Mesodermal cell (in vitro differentiated cells): ENCODE results near the gene SERP2.
A peak's percentile ranks its signal among the peaks of the same experiment; 100 is the strongest.

Source experiments
- H3K27ac ChIP-seq: 2 replicates; pipeline ENCODE4 v1.7.0; 2013; ENCODE audit warnings: mild to moderate bottlenecking, low read depth, low read length, moderate library complexity; ENCODE audit not compliant: severe bottlenecking
- H3K36me3 ChIP-seq: 2 replicates; pipeline ENCODE4 v1.7.1; 2013; ENCODE audit warnings: mild to moderate bottlenecking, low read length, moderate library complexity; ENCODE audit not compliant: control insufficient read depth, insufficient read depth
- H3K4me1 ChIP-seq: one replicate; pipeline ENCODE4 v1.7.1; 2013; ENCODE audit warnings: mild to moderate bottlenecking, low read length; ENCODE audit not compliant: insufficient read depth, control insufficient read depth, poor library complexity, severe bottlenecking
- H3K4me3 ChIP-seq: 2 replicates; pipeline ENCODE4 v1.7.0; 2013; ENCODE audit warnings: low read length, control low read depth, mild to moderate bottlenecking; ENCODE audit not compliant: insufficient read depth, poor library complexity, severe bottlenecking; ENCODE audit errors: extremely low read depth
- H3K9me3 ChIP-seq: 2 replicates; pipeline ENCODE4 v1.7.1; 2013; ENCODE audit warnings: mild to moderate bottlenecking, low read length, moderate library complexity; ENCODE audit not compliant: control insufficient read depth
- whole genome bisulfite sequencing, 2 experiments: methylation state at CpG; one replicate each; pipeline ENCODE4 v1.1.5; 2013; ENCODE audit warnings: missing lambda C conversion rate in 2 of 2; ENCODE audit not compliant: insufficient coverage in 2 of 2; 5-methylcytosine and 5-hydroxymethylcytosine counted together

Gene SERP2

DNA sequence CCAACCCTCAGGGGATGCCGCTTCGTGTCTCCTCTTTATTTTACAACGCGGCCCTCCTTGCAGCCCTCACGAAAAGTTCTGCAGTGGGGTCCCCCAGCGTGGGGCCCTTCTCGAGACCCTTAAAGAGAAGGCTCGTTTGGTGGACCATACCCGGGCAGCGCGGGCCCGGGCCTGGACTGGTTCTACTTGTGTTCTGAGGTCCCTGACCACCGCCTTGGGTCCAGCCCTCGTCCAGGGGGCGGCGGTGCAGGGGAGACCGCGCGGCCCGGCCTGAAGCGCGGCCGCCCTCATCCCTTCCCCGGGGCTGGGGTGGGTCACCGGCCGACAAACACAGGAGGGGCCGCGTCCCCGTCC is 400 bp upstream of the SERP2 start:
- no peaks in the 10 kb centered on the region for H3K36me3 ChIP-seq
- peaks cover 15% of the 10 kb centered on the region for H3K4me1 ChIP-seq
- peak overlapping the region; percentile 47 for H3K4me3 ChIP-seq
- 42 to 64% methylated on average over 11 to 26 of the region's 29 CpGs for WGBS, 2 experiments
- no peak overlapping the region for H3K27ac ChIP-seq
- H3K9me3 ChIP-seq, result no peaks in the 10 kb centered on the region

DNA sequence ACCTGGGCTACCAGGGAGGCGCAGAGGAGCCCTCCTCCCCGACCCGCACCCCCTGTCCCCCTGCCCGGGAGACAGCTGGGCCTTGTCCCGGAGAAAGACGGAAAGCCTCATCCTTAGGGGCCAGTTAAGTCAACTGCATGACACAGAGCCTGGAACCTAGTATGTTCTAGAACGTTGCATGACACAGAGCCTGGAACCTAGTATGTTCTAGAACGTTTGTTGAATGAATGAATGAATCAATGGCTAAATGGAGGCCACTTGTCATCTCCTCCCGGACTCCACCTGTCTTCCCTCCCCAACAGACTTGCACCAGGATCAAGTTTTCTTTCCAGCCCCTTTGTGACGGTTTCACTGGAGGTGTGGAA is 706 bp downstream of the SERP2 start:
- peak overlapping the region; percentile 22 for H3K4me3 ChIP-seq
- WGBS, 2 experiments, result 66 to 92% methylated on average over 3 to 9 of the region's 10 CpGs
- peak overlapping the region; percentile 43 for H3K27ac ChIP-seq
- H3K4me1 ChIP-seq, result peaks cover 4% of the 10 kb centered on the region
- no peaks in the 10 kb centered on the region for H3K36me3 ChIP-seq
- no peaks in the 10 kb centered on the region for H3K9me3 ChIP-seq

DNA sequence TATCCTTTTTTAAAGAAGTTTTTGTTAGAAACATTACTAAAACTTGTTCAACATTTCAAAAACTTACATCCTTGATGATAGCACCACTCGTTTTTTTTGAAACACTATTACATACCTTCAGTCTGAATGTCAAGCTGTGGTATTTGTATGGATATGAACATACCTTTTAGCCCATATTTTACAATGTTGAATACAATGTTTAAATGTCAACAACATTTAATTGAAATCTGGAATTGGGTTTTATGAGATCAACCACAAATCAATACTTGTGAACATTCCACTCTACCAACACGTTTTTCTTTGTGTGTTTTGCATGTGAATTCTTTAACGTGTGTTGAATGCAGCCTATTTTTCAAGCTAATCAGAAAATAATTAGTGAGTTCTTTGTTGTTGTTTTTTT is 4.7 kb downstream of the SERP2 start:
- Histone ChIP-seq H3K4me1 (peaks cover 4% of the 10 kb centered on the region), H3K27ac (no peak overlapping the region), H3K9me3 (no peaks in the 10 kb centered on the region), H3K36me3 (no peaks in the 10 kb centered on the region), H3K4me3 (no peak overlapping the region)
- WGBS, 2 experiments, result no CpG with 5 or more reads among the region's 3 CpGs

DNA sequence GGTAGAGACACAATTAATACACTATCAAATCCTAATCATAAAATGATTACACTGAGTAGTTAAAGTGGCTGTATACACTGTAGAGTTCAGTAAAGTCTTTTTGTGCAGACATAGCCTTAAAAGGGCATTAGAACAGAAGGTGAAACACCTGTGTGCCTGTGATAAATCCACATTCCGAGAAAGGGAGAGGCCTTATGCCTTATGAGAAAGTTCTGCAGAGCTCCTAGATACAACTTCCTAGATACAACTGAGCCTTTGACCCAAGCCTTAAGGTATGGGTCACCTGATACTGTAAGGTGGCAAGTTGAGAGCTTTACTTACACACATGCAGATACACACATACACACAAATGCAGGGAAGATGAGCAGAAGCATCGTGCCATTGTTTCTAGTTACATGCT is 6.3 kb downstream of the SERP2 start:
- no peaks in the 10 kb centered on the region for H3K4me1 ChIP-seq
- H3K27ac ChIP-seq, result no peak overlapping the region
- H3K36me3 ChIP-seq, result no peaks in the 10 kb centered on the region
- no peak overlapping the region for H3K4me3 ChIP-seq
- no peaks in the 10 kb centered on the region for H3K9me3 ChIP-seq
- WGBS, 2 experiments, result 100% methylated on average over 1 of the region's 2 CpGs; no CpG with 5 or more reads in 1 of the 2 experiments

DNA sequence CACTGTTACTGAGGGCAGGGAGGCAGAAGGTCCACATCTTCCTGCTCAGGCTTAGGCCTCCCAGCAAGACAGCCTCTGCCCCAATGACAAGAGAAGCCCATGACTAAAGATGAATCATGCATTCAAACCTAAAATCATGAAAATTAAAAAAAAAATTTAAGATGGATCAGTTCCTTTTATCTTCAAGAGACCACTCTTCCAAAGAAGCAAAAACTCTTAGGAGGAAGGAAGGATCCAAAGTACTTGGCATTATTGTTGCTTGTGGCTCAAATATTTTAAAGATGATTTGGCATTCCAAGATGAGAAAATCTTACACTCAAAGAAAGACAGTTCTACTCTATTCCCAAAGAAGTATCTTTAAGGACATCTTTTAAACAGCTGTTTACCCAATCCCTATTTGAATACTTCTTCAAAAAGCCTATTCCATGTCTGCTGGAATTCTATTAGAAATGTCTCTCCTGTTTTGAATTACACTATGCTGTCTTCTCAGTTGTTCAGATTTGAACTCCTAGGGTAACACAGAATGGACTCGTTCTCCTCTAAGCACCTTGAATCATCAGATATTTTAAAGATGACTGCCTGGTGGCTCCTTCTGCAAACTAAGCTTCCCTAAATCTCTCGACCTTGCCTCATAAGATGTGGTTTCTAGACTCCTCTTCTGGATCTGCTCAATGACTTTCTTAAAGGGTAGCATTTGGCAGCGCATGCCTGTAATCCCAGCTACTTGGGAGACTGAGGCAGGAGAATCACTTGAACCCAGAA is 7.0 kb downstream of the SERP2 start:
- 96 to 97% methylated on average over 3 of the region's 3 CpGs for WGBS, 2 experiments
- no peaks in the 10 kb centered on the region for H3K36me3 ChIP-seq
- no peaks in the 10 kb centered on the region for H3K9me3 ChIP-seq
- H3K4me3 ChIP-seq, result no peak overlapping the region
- no peaks in the 10 kb centered on the region for H3K4me1 ChIP-seq
- no peak overlapping the region for H3K27ac ChIP-seq

DNA sequence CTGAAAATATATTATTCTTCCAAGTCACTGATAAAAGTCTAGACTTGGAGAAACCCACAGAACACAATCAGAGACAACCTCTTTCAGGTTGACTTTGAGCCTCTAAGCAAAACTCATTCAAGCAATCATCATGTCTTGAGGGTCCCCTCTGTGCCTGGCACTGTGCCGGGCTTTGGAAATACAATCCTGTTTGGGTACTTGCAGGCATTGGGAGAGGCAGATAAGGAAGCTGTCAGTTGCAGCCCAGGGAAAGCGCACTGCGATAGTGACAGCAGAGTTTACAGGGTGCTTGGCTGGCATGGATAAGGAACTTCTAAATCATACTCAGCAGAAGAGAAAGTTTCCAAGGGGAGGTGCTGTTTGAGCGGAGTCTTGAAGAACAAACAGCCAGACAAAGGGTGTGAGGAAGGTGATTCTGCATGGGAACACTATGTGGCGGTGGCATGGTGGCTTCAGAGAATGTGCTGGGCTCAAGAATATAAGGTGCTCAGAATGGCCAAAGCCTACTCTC is 9.1 kb downstream of the SERP2 start:
- peaks cover 12% of the 10 kb centered on the region for H3K4me1 ChIP-seq
- no peak overlapping the region for H3K4me3 ChIP-seq
- 83 to 100% methylated on average over 4 to 5 of the region's 5 CpGs for WGBS, 2 experiments
- no peaks in the 10 kb centered on the region for H3K36me3 ChIP-seq
- no peaks in the 10 kb centered on the region for H3K9me3 ChIP-seq
- H3K27ac ChIP-seq, result no peak overlapping the region

DNA sequence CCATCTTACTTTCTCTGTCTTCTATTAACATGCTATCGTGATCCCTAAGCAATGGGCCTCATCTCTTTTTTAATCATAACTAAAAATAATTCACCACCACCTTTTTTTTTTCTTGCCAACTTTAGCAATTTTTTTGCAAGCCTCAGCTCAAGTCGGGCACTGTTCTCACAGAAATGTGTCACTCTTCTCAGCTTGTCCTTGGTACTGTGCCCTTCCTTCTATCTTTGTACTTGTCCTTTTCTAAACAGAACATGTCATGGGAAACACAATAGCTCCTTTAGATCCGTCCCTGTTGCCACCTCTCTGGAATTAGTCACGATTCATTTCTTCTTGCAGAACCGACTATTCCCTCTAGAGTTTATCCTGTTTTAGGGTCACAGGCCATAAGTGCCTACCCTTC is 10.3 kb downstream of the SERP2 start:
- no peak overlapping the region for H3K27ac ChIP-seq
- peaks cover 24% of the 10 kb centered on the region for H3K4me1 ChIP-seq
- 69 to 78% methylated on average over 5 of the region's 5 CpGs for WGBS, 2 experiments
- no peaks in the 10 kb centered on the region for H3K9me3 ChIP-seq
- H3K36me3 ChIP-seq, result no peaks in the 10 kb centered on the region
- H3K4me3 ChIP-seq, result no peak overlapping the region

DNA sequence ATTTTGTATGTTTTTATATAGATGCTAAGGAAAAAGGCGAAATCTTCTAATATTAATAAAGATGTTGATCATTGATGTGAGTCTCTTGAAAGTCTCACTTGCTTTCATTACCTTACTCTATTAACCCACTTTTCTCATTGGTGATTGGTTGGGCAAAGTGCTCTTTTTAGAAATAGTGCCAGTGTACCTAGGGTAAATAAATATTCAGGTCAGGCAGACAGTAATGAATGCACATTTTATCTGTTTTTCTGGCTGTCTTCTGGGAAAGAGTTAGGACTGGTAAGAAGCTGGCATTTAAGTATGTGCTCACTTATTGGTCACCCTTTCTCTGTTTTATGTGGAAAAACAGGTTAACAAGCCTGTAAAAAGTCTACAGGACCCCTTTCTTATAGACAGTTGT is 11.2 kb downstream of the SERP2 start:
- Histone ChIP-seq H3K27ac (no peak overlapping the region), H3K4me3 (no peak overlapping the region), H3K4me1 (peaks cover 30% of the 10 kb centered on the region), H3K9me3 (no peaks in the 10 kb centered on the region), H3K36me3 (no peaks in the 10 kb centered on the region)
- no CpG with 5 or more reads among the region's 1 CpG for WGBS, 2 experiments

DNA sequence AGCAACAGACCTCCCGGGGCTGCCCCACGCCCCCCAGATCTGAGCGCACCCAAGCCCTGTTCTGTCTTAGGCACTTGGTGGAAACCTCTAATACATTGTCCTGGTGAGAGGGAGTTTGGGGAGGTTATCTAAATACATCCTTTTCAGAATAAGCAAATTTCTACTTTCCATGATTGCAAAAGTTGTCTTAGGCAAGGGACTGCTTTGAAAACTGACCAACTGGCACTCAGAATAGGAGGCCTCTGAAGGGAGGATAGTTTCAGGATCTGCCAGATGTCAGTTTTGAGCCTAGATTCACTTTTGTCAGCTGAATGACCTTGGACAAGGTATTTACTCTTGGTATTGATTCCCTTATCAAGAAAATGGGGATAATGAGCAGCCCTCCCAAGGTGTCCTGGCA is 11.8 kb downstream of the SERP2 start:
- WGBS, 2 experiments, result no CpG with 5 or more reads among the region's 3 CpGs
- Histone ChIP-seq H3K4me3 (no peak overlapping the region), H3K9me3 (no peaks in the 10 kb centered on the region), H3K27ac (no peak overlapping the region), H3K4me1 (peaks cover 30% of the 10 kb centered on the region), H3K36me3 (no peaks in the 10 kb centered on the region)

DNA sequence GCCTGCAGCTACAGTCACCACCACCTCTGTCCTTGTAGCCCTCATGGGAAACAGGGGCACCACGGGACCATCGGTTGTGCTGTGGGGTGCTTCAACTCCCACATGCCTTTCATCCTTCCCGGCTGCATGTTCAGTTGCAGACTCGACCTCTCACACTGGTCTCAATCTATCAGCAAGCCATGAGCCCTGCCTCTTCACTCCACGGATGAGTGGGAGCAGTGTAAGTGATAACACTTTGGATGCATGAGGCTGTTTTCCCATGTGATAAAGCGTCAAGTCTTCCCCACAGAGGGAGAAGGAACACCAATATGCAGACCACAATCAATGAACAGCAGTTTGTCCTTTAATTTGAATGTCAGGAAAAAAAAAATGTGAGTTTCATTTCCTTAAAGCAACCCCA is 12.2 kb downstream of the SERP2 start:
- Histone ChIP-seq H3K9me3 (no peaks in the 10 kb centered on the region), H3K36me3 (no peaks in the 10 kb centered on the region), H3K27ac (no peak overlapping the region), H3K4me1 (peaks cover 30% of the 10 kb centered on the region), H3K4me3 (no peak overlapping the region)
- WGBS, 2 experiments, result 90 to 100% methylated on average over 2 to 3 of the region's 6 CpGs

DNA sequence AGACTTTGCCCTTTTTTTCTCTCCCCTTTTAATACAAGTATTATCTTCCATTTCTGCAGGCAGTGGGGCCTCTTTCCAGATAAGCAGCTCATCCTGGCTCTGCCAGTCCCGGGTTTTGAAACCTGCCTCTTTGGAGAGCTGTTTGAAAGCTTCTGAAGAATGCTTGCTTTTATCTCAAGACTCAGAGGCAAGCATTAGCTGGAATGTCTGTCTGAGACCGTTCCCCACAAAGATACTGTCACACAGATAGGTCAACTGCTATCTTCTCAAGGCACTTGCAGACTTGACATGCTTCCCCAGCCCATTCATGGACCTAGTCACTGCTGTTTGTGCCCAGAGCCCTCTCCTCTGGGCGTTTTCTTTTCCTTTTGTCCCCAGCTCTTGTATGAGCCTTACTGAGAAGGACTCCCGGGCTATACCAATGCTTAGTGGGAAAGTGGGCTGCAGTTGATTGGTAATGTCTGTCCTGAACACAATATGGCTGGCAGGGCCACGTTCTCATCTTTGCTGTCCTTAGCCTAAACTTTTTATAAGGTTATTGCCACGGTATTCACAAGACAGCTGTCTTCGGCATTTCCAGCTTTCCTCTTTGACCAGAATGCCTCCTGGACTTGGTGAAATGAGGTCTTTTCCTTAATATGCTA is 13.4 kb downstream of the SERP2 start:
- H3K9me3 ChIP-seq, result no peaks in the 10 kb centered on the region
- peak overlapping the region; percentile 87 for H3K27ac ChIP-seq
- H3K4me3 ChIP-seq, result no peak overlapping the region
- H3K4me1 ChIP-seq, result peaks cover 30% of the 10 kb centered on the region
- H3K36me3 ChIP-seq, result no peaks in the 10 kb centered on the region
- WGBS, 2 experiments, result 31 to 72% methylated on average over 3 to 5 of the region's 7 CpGs
